ENCODE data around the gene TFG.

TFG gene

DNA sequence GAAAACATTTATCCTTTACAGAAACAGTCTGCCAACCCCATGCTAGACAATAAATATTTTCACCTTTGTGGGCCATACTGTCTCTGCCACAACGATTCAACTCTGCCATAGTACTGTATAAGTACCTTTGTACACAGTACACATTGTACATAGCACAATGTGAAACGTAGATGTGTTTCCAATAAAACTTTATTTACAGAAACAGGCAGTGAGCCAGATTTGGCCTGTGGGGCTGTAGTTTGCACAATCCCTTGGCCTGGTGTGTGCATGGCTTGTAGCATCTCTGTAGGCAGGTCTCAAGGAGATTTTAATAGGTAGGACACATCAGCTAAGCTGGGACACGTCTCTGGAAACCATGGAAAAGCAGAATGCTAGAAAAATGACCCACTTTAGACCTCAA is 74.3 kb downstream of the TFG start:
- no peak overlapping the region for H3K4me3 Mint-ChIP-seq
- H3K27me3 Mint-ChIP-seq = no peaks in the 10 kb centered on the region
- peaks cover 8% of the 10 kb centered on the region for H3K9me3 Mint-ChIP-seq
- no peaks in the 10 kb centered on the region for H3K36me3 Mint-ChIP-seq
- H3K27ac Mint-ChIP-seq = no peak overlapping the region
- H3K4me1 Mint-ChIP-seq = no peaks in the 10 kb centered on the region

DNA sequence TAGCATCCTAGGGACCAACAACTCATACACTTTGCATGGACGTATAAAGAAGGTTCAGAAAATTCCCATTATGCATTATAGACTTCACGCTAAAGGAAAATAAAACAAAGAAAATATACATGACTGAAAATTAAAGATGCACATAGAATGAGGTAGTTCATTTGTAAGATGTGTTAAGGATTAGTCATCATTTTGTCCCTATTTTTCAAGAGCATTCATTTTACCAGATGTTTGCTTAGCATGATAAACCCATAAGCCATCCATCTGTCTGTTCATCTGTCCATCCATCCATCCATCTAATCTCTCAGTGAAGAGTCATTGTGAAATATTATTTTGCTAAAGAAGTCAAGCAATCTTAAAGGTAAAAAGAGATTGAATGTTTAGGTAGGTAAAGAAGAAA is 80.3 kb downstream of the TFG start:
- Mint-ChIP-seq H3K27me3 (no peaks in the 10 kb centered on the region), H3K9me3 (peaks cover 5% of the 10 kb centered on the region), H3K4me3 (no peak overlapping the region), H3K36me3 (no peaks in the 10 kb centered on the region), H3K27ac (no peak overlapping the region), H3K4me1 (no peaks in the 10 kb centered on the region)

DNA sequence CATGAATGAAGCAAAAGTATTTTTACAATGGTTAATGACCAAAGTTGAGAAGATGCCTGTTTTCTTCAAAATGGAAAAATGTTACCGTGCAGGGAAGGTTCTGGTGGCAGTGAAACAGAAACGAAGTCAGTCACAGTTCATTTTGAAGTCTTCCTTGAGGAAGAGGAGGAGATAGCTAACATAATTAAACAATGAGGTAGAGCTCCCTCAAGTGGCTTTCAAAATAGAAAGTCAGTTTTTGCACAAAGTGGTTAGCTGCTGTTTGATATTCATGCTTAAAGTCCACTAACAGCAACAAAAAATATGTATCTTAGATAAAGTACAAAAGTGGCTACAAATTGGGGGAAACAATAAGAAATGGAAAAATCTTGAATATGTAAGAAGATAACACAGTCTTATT is 87.3 kb downstream of the TFG start:
- Mint-ChIP-seq H3K4me3 (no peak overlapping the region), H3K4me1 (peaks cover 6% of the 10 kb centered on the region), H3K36me3 (no peaks in the 10 kb centered on the region), H3K9me3 (no peaks in the 10 kb centered on the region), H3K27ac (no peak overlapping the region), H3K27me3 (no peaks in the 10 kb centered on the region)

DNA sequence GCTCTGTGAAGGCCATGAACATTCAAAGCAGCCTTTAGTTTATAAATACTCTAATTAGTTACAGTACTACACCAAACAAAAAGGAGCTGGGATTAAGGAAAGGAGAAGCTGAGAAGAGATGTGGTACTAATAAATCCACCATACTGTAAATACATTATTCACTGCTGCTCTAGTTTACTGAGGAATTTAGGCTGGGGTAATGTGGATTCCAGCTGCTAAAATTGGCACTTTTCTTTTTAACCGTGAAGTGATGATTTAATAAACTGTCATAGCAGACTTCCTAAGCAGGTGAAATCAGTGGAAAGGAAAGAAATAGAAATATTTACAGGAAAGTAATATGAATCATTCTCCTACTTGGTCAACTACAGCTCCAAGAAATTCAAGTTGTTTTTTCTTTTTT is 88.7 kb downstream of the TFG start:
- H3K4me1 Mint-ChIP-seq = peaks cover 6% of the 10 kb centered on the region
- H3K9me3 Mint-ChIP-seq = no peaks in the 10 kb centered on the region
- no peaks in the 10 kb centered on the region for H3K27me3 Mint-ChIP-seq
- no peak overlapping the region for H3K27ac Mint-ChIP-seq
- H3K4me3 Mint-ChIP-seq = no peak overlapping the region
- no peaks in the 10 kb centered on the region for H3K36me3 Mint-ChIP-seq
